ENCODE results near the gene SLC30A3. TPM values are rescaled to one million over a fixed set of nuclear protein-coding genes. Genes with fewer than 3 reads are reported as not detected.

Gene SLC30A3
- total RNA-seq, 2 experiments from 2014 or later = not detected

- DNase-seq (no peak), ATAC-seq (ENCODE audit: poor library complexity) (no peak)
- intact Hi-C loops (cut with DNase I, micrococcal nuclease) = no loop called here
- H3K36me3 ChIP-seq (ENCODE audit: insufficient read depth, low read length) = peaks cover 55% of the 10 kb centered on the region
- peaks cover 76% of the 10 kb centered on the region for H3K36me3 Mint-ChIP-seq (ENCODE audit: low read depth)
- no peak overlapping the region for H3K27ac ChIP-seq (ENCODE audit: low read depth in 1 of 2, low read length in 2 of 2)
- no peak overlapping the region for H3K4me3 ChIP-seq (ENCODE audit: low read length)
- H3K4me1 ChIP-seq (ENCODE audit: insufficient read depth, low read length) = peaks cover 14% of the 10 kb centered on the region
- CTCF ChIA-PET = no interaction called here
- H3K9me3 Mint-ChIP-seq = no peaks in the 10 kb centered on the region
- H3K9me3 ChIP-seq (ENCODE audit: control insufficient read depth in 1 of 2, insufficient read depth in 1 of 2, low read length in 2 of 2) = no peaks in the 10 kb centered on the region
- H3K4me3 Mint-ChIP-seq = no peak overlapping the region
- peaks cover 20% of the 10 kb centered on the region for H3K4me1 Mint-ChIP-seq (ENCODE audit: low read depth)
- no peaks in the 10 kb centered on the region for H3K27me3 Mint-ChIP-seq
- POLR2A ChIA-PET = no interaction called here
- no peak for TF ChIP-seq CTCF (IDR thresholded peaks at IDR 0.05)
- no peaks in the 10 kb centered on the region for H3K27me3 ChIP-seq (ENCODE audit: control insufficient read depth in 1 of 2, insufficient read depth in 2 of 2, low read length in 2 of 2)
- H3K27ac Mint-ChIP-seq = no peak overlapping the region
Measured at GRCh38 chr2:27222407-27222806, 40.4 kb downstream of the SLC30A3 start.

GRCh38 chr2:27221166-27221565, 41.7 kb downstream of the SLC30A3 start:
- intact Hi-C loops (cut with DNase I, micrococcal nuclease) = no loop called here
- Mint-ChIP-seq H3K4me3 (peak overlapping the region; percentile 46), H3K36me3 (ENCODE audit: low read depth) (peaks cover 76% of the 10 kb centered on the region), H3K4me1 (ENCODE audit: low read depth) (peaks cover 32% of the 10 kb centered on the region), H3K27ac (no peak overlapping the region), H3K9me3 (no peaks in the 10 kb centered on the region), H3K27me3 (no peaks in the 10 kb centered on the region)
- H3K4me3 ChIP-seq (ENCODE audit: low read length) = no peak overlapping the region
- ChIA-PET POLR2A (no interaction called here), CTCF (no interaction called here)
- H3K4me1 ChIP-seq (ENCODE audit: insufficient read depth, low read length) = peaks cover 22% of the 10 kb centered on the region
- no peak overlapping the region for H3K27ac ChIP-seq (ENCODE audit: low read depth in 1 of 2, low read length in 2 of 2)
- no peak for DNase-seq
- ATAC-seq (ENCODE audit: poor library complexity) = no peak
- no peak for TF ChIP-seq CTCF (IDR thresholded peaks at IDR 0.05)
- H3K36me3 ChIP-seq (ENCODE audit: insufficient read depth, low read length) = peaks cover 43% of the 10 kb centered on the region
- no peaks in the 10 kb centered on the region for H3K27me3 ChIP-seq (ENCODE audit: control insufficient read depth in 1 of 2, insufficient read depth in 2 of 2, low read length in 2 of 2)
- no peaks in the 10 kb centered on the region for H3K9me3 ChIP-seq (ENCODE audit: control insufficient read depth in 1 of 2, insufficient read depth in 1 of 2, low read length in 2 of 2)

GRCh38 chr2:27220091-27220490, 42.8 kb downstream of the SLC30A3 start:
- ATAC-seq (ENCODE audit: poor library complexity) (no peak), DNase-seq (no peak)
- TF ChIP-seq CTCF (IDR thresholded peaks at IDR 0.05) = no peak
- Mint-ChIP-seq H3K9me3 (no peaks in the 10 kb centered on the region), H3K27ac (no peak overlapping the region), H3K4me3 (no peak overlapping the region), H3K4me1 (ENCODE audit: low read depth) (peaks cover 32% of the 10 kb centered on the region), H3K27me3 (no peaks in the 10 kb centered on the region), H3K36me3 (ENCODE audit: low read depth) (peaks cover 78% of the 10 kb centered on the region)
- H3K27ac ChIP-seq (ENCODE audit: low read depth in 1 of 2, low read length in 2 of 2) = no peak overlapping the region
- no peaks in the 10 kb centered on the region for H3K9me3 ChIP-seq (ENCODE audit: control insufficient read depth in 1 of 2, insufficient read depth in 1 of 2, low read length in 2 of 2)
- no peak overlapping the region for H3K4me3 ChIP-seq (ENCODE audit: low read length)
- intact Hi-C loops (cut with DNase I, micrococcal nuclease) = no loop called here
- ChIA-PET POLR2A (no interaction called here), CTCF (no interaction called here)
- peaks cover 22% of the 10 kb centered on the region for H3K4me1 ChIP-seq (ENCODE audit: insufficient read depth, low read length)
- peaks cover 40% of the 10 kb centered on the region for H3K36me3 ChIP-seq (ENCODE audit: insufficient read depth, low read length)
- H3K27me3 ChIP-seq (ENCODE audit: control insufficient read depth in 1 of 2, insufficient read depth in 2 of 2, low read length in 2 of 2) = no peaks in the 10 kb centered on the region

All from CD4-positive, alpha-beta T cell (primary cell).